BJ (cell line): Measurements from ENCODE around the gene SCFD2. TPM values are rescaled to one million over a fixed set of nuclear protein-coding genes. Genes with fewer than 3 reads are reported as not detected.

Experiments used
- CTCF ChIA-PET: fragments of 350-600 bp; formaldehyde crosslinking; extraction: SDS; loops from one replicate; lab custom pipeline; 2021; ENCODE audit warnings: antibody characterized with exemption, inconsistent platforms; lab: Yijun Ruan, JAX
- POLR2A ChIA-PET: fragments of 300-600 bp; sonication (Branson Sonifier 250); formaldehyde crosslinking; extraction: SDS; loops from one replicate; lab custom pipeline; 2021; ENCODE audit warnings: antibody characterized with exemption; lab: Charles Lee
- DNase-seq: peaks from one replicate; pipeline ENCODE4 v3.0.0-alpha.2; 2011; ENCODE audit warnings: low read depth
- H3K27me3 ChIP-seq: 2 replicates; pipeline ENCODE4 v1.6.0; 2011; ENCODE audit warnings: low read length; ENCODE audit not compliant: control insufficient read depth, insufficient read depth
- H3K36me3 ChIP-seq: 2 replicates; pipeline ENCODE4 v1.5.1; 2011; ENCODE audit warnings: low read length; ENCODE audit not compliant: control insufficient read depth, insufficient read depth
- H3K4me3 ChIP-seq: 2 replicates; pipeline ENCODE4 v1.5.1; 2011; ENCODE audit warnings: low read depth, mild to moderate bottlenecking, control low read depth, low read length
- polyA plus RNA-seq: library from polyadenylated mRNA; depleted of rRNA; stranded (reverse); fragments of >200 nt; gene quantifications from 2 replicates; pipeline ENCODE4 v1.2.3, GENCODE V29; 2011
- TF ChIP-seq, protein P1 (sequence below): IDR thresholded peaks from 2 replicates; pipeline ENCODE4 v1.5.1; 2011; ENCODE audit warnings: low read depth, mild to moderate bottlenecking, control low read depth, inconsistent platforms, low read length, moderate library complexity; ENCODE audit not compliant: insufficient read depth

Gene SCFD2
- polyA plus RNA-seq, 1 experiment, result 17.4 TPM

DNA sequence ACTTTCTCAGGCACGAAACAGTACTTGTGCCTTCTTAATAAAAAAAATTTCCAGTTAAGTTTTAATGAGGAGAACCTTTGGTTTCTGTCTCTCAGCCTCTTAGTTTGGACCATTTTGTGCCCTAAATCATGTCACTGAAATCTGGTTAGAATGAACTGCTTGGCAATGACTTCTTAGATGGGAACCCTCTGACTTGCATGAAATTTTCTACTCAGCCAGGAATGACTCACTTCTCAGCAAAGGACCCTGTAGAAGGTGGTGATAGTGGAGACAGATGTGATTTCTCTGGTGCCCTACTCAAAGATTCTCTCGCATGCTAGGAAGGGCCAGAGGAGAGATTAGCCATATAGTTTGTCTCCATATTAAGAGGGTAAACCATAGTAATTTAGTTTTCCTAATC, 453.3 kb downstream of the SCFD2 start:
- ChIA-PET CTCF (interaction anchor here (1.5 to 2.0 kb wide), 4 partner anchors 8 to 60 kb away, joined by 4 to 10 read pairs (median 6); no protein-coding TSS in a partner anchor), POLR2A (no interaction called here)
- no peak overlapping the region for H3K4me3 ChIP-seq
- TF ChIP-seq, protein P1, sequence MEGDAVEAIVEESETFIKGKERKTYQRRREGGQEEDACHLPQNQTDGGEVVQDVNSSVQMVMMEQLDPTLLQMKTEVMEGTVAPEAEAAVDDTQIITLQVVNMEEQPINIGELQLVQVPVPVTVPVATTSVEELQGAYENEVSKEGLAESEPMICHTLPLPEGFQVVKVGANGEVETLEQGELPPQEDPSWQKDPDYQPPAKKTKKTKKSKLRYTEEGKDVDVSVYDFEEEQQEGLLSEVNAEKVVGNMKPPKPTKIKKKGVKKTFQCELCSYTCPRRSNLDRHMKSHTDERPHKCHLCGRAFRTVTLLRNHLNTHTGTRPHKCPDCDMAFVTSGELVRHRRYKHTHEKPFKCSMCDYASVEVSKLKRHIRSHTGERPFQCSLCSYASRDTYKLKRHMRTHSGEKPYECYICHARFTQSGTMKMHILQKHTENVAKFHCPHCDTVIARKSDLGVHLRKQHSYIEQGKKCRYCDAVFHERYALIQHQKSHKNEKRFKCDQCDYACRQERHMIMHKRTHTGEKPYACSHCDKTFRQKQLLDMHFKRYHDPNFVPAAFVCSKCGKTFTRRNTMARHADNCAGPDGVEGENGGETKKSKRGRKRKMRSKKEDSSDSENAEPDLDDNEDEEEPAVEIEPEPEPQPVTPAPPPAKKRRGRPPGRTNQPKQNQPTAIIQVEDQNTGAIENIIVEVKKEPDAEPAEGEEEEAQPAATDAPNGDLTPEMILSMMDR, result no peak
- no peaks in the 10 kb centered on the region for H3K36me3 ChIP-seq
- DNase-seq, result no peak
- H3K27me3 ChIP-seq, result no peaks in the 10 kb centered on the region

DNA sequence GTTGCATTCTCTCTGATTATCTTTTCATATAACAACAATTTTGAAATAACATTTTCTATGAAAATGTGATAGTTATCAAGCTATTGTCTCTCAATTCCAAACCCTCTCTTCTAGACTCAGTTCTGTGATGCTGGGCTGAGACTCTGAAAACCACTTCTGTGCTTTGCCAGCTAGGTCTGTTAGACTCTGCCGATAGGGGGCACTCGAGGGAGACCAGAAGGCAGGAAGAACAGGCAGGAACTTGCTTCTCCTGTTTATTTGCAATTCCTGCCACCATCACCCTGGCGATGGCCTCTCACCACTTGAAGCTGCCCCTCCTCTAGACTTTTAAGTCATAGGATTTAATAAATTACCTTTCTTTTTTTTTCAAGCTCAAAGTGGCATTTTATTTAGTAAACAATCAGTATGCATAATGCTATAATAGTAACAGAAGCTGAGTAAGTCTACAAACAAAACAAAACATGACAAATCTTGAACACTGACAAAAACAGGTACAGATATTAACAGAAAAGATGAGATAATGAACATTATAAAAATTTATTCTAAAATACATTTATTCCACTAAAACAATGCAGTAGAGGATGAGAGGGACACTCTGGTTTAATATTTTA, 454.1 kb downstream of the SCFD2 start:
- Histone ChIP-seq H3K36me3 (no peaks in the 10 kb centered on the region), H3K4me3 (no peak overlapping the region), H3K27me3 (no peaks in the 10 kb centered on the region)
- ChIA-PET POLR2A (interaction anchor here (0.7 kb wide), 1 partner anchor 18 kb away, joined by 4 read pairs; no protein-coding TSS in a partner anchor), CTCF (interaction anchor here (0.6 to 2.0 kb wide), 17 partner anchors 8 to 572 kb away, joined by 3 to 10 read pairs (median 3); no protein-coding TSS in a partner anchor)
- no peak for DNase-seq
- TF ChIP-seq, protein P1, result peak; percentile 73

DNA sequence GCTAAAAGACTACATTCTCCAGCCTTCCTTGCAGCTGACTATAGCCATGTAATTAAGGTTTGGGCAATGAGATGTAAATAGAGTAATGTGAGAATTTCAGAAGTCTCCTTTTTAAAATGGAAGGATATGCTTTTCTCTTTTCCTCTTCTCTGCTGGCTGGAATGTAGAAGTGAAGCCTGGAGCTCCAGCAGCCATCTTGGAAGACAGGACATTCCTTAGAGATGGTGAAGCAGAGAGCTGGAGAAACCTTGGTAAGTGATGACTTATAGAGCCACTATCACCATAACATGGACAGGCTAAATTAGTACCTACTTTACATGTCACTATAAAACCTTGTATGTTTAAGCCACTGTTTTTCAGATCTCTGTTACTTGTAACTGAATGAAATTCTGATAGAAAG, 455.7 kb downstream of the SCFD2 start:
- POLR2A ChIA-PET, result no interaction called here
- CTCF ChIA-PET, result interaction anchor here (0.6 to 1.6 kb wide), 6 partner anchors 9 to 855 kb away, joined by 3 to 4 read pairs (median 3); no protein-coding TSS in a partner anchor

DNA sequence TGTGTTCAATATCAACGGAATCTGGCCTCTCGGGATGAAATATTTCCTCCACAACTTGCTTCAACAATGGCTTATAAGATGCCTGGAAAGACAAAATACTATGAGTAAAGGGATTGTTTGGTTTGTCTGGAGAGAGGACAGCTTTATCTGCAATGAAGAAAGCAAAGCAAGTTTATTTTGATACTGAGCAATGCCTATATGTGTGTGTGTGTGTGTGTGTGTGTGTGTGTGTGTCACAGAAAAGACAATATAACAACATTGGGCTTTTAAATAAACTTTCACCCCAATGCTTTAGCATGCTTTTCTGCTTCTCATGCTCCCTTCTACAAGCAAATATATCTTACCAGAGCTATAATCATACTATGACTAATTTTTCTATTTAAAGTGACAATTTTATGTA, 458.4 kb downstream of the SCFD2 start:
- no peak for DNase-seq
- Histone ChIP-seq H3K36me3 (no peaks in the 10 kb centered on the region), H3K27me3 (no peaks in the 10 kb centered on the region), H3K4me3 (no peak overlapping the region)
- ChIA-PET POLR2A (no interaction called here), CTCF (interaction anchor here (1.0 to 2.4 kb wide), 4 partner anchors 12 to 362 kb away, joined by 3 to 9 read pairs (median 4); no protein-coding TSS in a partner anchor)
- TF ChIP-seq, protein P1, result no peak

More for the DNA sequence above, 455.7 kb downstream of the SCFD2 start:
- no peak for DNase-seq
- Histone ChIP-seq H3K27me3 (no peaks in the 10 kb centered on the region), H3K36me3 (no peaks in the 10 kb centered on the region), H3K4me3 (no peak overlapping the region)
- TF ChIP-seq, protein P1, result no peak

DNA sequence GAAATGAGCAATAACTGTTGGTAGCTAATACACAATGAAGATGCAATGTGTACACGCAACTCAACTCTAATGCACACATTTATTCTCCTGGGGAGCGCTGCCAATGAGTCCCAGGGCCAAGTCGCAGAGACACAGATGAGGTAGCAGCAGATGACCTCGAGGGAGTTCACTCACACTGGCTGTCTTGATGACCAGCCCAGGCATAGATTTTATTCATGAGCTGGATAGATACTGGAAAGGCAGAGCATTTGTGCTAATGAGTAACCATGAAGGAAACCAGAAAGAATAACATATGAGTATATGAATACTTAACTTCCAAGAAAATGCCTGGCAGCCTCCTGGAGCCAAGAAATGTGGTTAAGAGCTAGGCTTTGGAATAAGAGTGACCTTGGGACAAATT, 461.4 kb downstream of the SCFD2 start:
- CTCF ChIA-PET, result interaction anchor here (1.2 kb wide), 1 partner anchor 10 kb away, joined by 5 read pairs; no protein-coding TSS in a partner anchor
- TF ChIP-seq, protein P1, result no peak
- no peak overlapping the region for H3K4me3 ChIP-seq
- POLR2A ChIA-PET, result no interaction called here
- no peaks in the 10 kb centered on the region for H3K27me3 ChIP-seq
- no peak for DNase-seq
- no peaks in the 10 kb centered on the region for H3K36me3 ChIP-seq
